ENCODE results near the gene OR5H2. TPM values are rescaled to one million over a fixed set of nuclear protein-coding genes. Genes with fewer than 3 reads are reported as not detected.
A peak's percentile ranks its signal among the peaks of the same experiment; 100 is the strongest.

Gene OR5H2
- total and polyA plus RNA-seq, 8 donors, result not detected

DNA sequence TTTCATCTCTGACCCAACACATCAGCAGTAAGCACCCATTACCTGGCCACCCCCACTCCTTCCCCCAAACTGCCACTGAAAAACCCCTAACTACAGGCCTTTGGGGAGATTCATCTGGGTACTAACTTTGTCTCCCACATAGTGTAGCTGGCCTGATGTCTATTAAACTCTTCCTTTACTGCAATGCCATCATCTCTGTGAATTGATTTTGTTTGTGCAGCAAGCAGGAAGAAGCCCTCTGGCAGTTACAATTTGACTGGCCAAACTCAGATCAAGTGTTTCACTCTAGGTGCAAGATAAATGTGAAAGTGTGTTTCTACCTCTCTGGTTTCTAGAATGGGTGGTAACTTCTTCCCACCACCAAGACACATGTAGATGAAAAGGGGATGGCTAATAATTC lies 44.6 kb downstream of the OR5H2 start:
- Histone ChIP-seq H3K36me3 (no peaks in the 10 kb centered on the region), H3K27ac (no peak overlapping the region), H3K4me1 (no peaks in the 10 kb centered on the region), H3K4me3 (no peak overlapping the region), H3K9me3 (no peaks in the 10 kb centered on the region), H3K27me3 (peaks cover 0 to 6% (median 3%) of the 10 kb centered on the region in 4 donors)
- FAIRE-seq (no peak), ATAC-seq (no peak), DNase-seq (no peak)
- TF ChIP-seq, protein P1, sequence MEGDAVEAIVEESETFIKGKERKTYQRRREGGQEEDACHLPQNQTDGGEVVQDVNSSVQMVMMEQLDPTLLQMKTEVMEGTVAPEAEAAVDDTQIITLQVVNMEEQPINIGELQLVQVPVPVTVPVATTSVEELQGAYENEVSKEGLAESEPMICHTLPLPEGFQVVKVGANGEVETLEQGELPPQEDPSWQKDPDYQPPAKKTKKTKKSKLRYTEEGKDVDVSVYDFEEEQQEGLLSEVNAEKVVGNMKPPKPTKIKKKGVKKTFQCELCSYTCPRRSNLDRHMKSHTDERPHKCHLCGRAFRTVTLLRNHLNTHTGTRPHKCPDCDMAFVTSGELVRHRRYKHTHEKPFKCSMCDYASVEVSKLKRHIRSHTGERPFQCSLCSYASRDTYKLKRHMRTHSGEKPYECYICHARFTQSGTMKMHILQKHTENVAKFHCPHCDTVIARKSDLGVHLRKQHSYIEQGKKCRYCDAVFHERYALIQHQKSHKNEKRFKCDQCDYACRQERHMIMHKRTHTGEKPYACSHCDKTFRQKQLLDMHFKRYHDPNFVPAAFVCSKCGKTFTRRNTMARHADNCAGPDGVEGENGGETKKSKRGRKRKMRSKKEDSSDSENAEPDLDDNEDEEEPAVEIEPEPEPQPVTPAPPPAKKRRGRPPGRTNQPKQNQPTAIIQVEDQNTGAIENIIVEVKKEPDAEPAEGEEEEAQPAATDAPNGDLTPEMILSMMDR (IDR thresholded peaks at IDR 0.05), result no peak
- intact Hi-C loops (cut with DNase I), result loop anchor here in 1 of 3 donors (5.0 kb wide), 1 partner anchor 285 kb away; no protein-coding TSS in a partner anchor

DNA sequence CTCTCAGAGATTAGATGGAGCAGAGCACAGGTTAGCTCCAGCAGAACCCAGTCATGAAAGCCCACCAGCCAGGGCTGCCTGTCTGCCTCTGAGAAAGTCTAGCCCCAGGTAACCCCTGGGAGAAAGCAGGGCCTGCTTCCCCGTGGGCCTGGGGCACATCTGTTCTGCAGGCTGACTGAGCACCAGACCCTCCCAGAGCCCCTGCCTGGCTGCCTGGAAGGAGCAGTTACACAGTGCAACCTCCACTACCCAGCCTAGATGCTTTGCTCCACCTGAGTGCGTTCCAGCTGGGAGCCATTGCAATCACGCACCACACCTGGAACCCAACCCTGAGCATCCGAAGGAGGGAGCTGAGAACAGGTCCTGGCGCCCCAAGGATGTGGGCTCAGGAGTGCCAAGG lies 46.6 kb downstream of the OR5H2 start:
- FAIRE-seq, result no peak
- no peaks in the 10 kb centered on the region for H3K36me3 ChIP-seq
- H3K4me3 ChIP-seq, result no peak overlapping the region
- H3K27me3 ChIP-seq, result peaks cover 0 to 6% (median 3%) of the 10 kb centered on the region in 4 donors
- H3K4me1 ChIP-seq, result no peaks in the 10 kb centered on the region
- ATAC-seq, result no peak
- TF ChIP-seq, protein P1 (IDR thresholded peaks at IDR 0.05), result no peak
- H3K9me3 ChIP-seq, result no peaks in the 10 kb centered on the region
- peak in 1 of 6 donors; percentile 54 for DNase-seq
- intact Hi-C loops (cut with DNase I), result loop anchor here in 1 of 3 donors (5.0 kb wide), 1 partner anchor 287 kb away; no protein-coding TSS in a partner anchor
- H3K27ac ChIP-seq, result no peak overlapping the region
- WGBS, 2 donors, result 50 to 56% methylated on average over 5 of the region's 5 CpGs

DNA sequence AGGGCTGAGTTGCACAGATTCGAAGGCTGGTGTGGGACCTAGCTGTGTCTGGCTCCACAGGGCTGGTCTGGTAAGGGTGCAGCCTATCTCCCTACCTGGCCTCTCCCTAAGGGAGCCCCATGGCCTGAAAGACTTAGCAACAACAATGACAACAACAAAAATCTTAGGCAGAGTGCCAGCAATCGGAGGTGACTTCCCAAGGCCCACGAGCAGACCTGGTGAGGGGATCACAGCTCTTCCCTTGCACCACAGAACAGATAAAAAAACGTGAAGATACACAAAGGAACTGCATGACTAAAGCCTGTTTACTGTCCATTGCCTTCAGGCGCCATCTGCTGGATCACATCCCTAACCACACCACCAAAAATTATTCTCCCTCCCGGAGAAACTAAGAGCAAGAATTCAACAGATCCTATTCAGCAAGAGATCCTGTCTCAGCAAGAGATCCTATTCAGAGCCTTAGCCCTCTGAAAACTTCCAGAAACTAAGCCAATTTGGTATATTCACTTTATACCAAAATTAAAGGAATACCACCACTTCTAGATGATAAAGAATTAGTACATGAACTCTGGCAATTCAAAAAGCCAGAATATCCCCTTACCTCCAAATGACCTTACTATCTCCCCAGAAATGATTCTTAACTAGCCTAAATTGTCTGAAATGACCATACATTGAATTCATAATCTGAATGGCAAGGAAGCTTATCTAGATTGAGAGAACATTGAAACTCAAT lies 47.3 kb downstream of the OR5H2 start:
- intact Hi-C loops (cut with DNase I), result loop anchor here in 2 of 3 donors (5.0 kb wide), 2 partner anchors 287 to 292 kb away; partner anchors contain the start of gene GABRR3 (in 1 of the 2)
- DNase-seq (peak in 1 of 6 donors; percentile 45), FAIRE-seq (no peak), ATAC-seq (peak; percentile 49 to 85 (median 80))
- WGBS, 2 donors, result 3 to 6% methylated on average over 6 of the region's 6 CpGs
- no peaks in the 10 kb centered on the region for H3K4me1 ChIP-seq
- H3K4me3 ChIP-seq, result no peak overlapping the region
- TF ChIP-seq, protein P1 (IDR thresholded peaks at IDR 0.05), result peak; percentile 8 to 50 (median 39)
- no peak overlapping the region for H3K27ac ChIP-seq
- H3K9me3 ChIP-seq, result no peaks in the 10 kb centered on the region
- H3K36me3 ChIP-seq, result no peaks in the 10 kb centered on the region
- peaks cover 0 to 6% (median 3%) of the 10 kb centered on the region in 4 donors for H3K27me3 ChIP-seq

DNA sequence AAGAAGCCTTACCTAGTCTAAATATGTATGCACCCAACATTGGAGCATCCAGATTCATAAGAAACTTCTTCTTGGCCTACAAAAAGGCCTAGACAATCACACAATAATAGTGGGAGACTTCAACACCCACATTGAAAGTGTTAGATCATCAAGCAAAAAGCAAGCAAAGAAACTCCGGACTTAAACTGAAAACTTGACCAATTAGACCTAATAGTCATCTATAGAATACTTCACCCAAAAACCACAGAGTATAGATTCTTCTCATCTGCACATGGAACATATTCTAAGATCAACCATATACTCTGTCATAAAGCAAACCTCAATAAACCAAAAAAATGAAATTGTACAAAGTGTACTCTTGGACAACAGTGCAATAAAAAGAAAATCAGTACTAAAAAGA lies 49.0 kb downstream of the OR5H2 start:
- intact Hi-C loops (cut with DNase I), result loop anchor here in 1 of 3 donors (5.0 kb wide), 1 partner anchor 294 kb away; the partner anchor contains the start of gene GABRR3
- DNase-seq (no peak), ATAC-seq (no peak), FAIRE-seq (no peak)
- Histone ChIP-seq H3K27me3 (peaks cover 0 to 6% (median 3%) of the 10 kb centered on the region in 4 donors), H3K4me1 (no peaks in the 10 kb centered on the region), H3K4me3 (no peak overlapping the region), H3K27ac (no peak overlapping the region), H3K36me3 (no peaks in the 10 kb centered on the region), H3K9me3 (no peaks in the 10 kb centered on the region)
- WGBS, 2 donors, result 68 to 76% methylated on average over 1 of the region's 1 CpG
- TF ChIP-seq, protein P1 (IDR thresholded peaks at IDR 0.05), result no peak

Other genes with a start within 250 kb of the OR5H2 start
- not detected for gene GABRR3, start 247.2 kb upstream of the OR5H2 start, total RNA-seq
- gene GABRR3, start 247.2 kb upstream of the OR5H2 start, polyA plus RNA-seq, result under 1 TPM in 1 of 2 donors, not detected in 1; 0.02 TPM
- gene OR5AC2, start 195.3 kb upstream of the OR5H2 start, total RNA-seq, result not detected
- gene OR5AC2, start 195.3 kb upstream of the OR5H2 start, polyA plus RNA-seq, result not detected
- not detected for gene OR5H1, start 151.8 kb upstream of the OR5H2 start, total RNA-seq
- gene OR5H1, start 151.8 kb upstream of the OR5H2 start, polyA plus RNA-seq, result not detected
- not detected for gene OR5H14, start 135.0 kb upstream of the OR5H2 start, total RNA-seq
- gene OR5H14, start 135.0 kb upstream of the OR5H2 start, polyA plus RNA-seq, result not detected
- not detected for gene OR5H15, start 115.8 kb upstream of the OR5H2 start, total RNA-seq
- gene OR5H15, start 115.8 kb upstream of the OR5H2 start, polyA plus RNA-seq, result not detected
- gene OR5H6, start 18.3 kb upstream of the OR5H2 start, total RNA-seq, result not detected
- under 1 TPM in 1 of 2 donors, not detected in 1; 0.12 TPM for gene OR5H6, start 18.3 kb upstream of the OR5H2 start, polyA plus RNA-seq
- not detected for gene OR5K4, start 71.3 kb downstream of the OR5H2 start, total RNA-seq
- not detected for gene OR5K4, start 71.3 kb downstream of the OR5H2 start, polyA plus RNA-seq
- not detected for gene OR5K3, start 108.2 kb downstream of the OR5H2 start, total RNA-seq
- not detected for gene OR5K3, start 108.2 kb downstream of the OR5H2 start, polyA plus RNA-seq
- gene OR5K1, start 180.7 kb downstream of the OR5H2 start, total RNA-seq, result not detected
- not detected for gene OR5K1, start 180.7 kb downstream of the OR5H2 start, polyA plus RNA-seq
- gene OR5K2, start 215.2 kb downstream of the OR5H2 start, total RNA-seq, result not detected
- not detected for gene OR5K2, start 215.2 kb downstream of the OR5H2 start, polyA plus RNA-seq
- 10 to 100 TPM; 16.0 to 35.1 (median 21.8) TPM for gene CLDND1, start 240.4 kb downstream of the OR5H2 start, total RNA-seq
- 10 to 100 TPM; 21.3 to 37.2 TPM for gene CLDND1, start 240.4 kb downstream of the OR5H2 start, polyA plus RNA-seq
- gene GPR15, start 249.5 kb downstream of the OR5H2 start, total RNA-seq, result under 1 TPM in 2 of 6 donors, not detected in 4; 0.15 to 0.19 TPM
- gene GPR15, start 249.5 kb downstream of the OR5H2 start, polyA plus RNA-seq, result under 1 TPM in 1 of 2 donors, not detected in 1; 0.07 TPM

Data from pancreas (tissue), 10 donors.